UCSD-AML1 (cell line): ENCODE measurements around the gene DNHD1.

Experiments
- DNase-seq: peaks from one replicate; lab custom pipeline; 2025; ENCODE audit not compliant: unreplicated experiment; lab: John Stamatoyannopoulos, UW

The DNHD1 gene

DNA sequence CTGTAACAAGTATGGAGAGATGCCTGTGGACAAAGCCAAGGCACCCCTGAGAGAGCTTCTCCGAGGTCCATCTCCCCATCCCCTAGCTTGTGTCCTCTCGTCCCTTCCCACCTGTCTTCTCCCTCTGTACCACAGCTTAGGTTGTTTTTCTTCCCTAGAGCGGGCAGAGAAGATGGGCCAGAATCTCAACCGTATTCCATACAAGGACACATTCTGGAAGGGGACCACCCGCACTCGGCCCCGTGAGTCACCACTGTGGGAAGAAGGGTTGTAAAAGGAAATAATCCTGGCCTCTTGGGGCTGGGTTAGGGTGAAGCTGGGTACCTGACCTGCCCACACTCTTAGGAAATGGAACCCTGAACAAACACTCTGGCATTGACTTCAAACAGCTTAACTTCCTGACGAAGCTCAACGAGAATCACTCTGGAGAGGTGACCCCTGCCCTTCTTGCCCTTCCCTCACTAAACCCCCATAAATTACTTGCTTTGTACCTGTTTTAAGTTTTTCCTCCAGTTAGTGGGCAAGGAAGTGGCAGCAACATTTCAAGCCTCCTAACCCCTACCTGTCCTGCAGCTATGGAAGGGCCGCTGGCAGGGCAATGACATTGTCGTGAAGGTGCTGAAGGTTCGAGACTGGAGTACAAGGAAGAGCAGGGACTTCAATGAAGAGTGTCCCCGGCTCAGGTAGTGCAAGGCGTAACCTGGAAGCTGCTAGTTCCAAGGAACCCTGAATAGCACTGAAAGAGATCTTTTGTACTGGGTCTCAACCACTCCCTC, 111.8 kb downstream of the DNHD1 start:
- no peak for DNase-seq

DNA sequence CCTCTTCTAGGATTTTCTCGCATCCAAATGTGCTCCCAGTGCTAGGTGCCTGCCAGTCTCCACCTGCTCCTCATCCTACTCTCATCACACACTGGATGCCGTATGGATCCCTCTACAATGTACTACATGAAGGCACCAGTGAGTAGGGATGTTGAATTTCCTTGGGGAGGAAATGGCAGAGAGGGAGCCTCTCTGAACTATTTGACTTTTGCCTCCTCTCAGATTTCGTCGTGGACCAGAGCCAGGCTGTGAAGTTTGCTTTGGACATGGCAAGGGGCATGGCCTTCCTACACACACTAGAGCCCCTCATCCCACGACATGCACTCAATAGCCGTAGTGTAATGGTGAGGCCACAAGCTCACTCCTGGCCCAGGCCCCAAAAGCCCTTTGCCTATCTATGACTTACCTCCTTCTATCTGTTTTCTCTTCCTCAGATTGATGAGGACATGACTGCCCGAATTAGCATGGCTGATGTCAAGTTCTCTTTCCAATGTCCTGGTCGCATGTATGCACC, 112.5 kb downstream of the DNHD1 start:
- DNase-seq = no peak

DNA sequence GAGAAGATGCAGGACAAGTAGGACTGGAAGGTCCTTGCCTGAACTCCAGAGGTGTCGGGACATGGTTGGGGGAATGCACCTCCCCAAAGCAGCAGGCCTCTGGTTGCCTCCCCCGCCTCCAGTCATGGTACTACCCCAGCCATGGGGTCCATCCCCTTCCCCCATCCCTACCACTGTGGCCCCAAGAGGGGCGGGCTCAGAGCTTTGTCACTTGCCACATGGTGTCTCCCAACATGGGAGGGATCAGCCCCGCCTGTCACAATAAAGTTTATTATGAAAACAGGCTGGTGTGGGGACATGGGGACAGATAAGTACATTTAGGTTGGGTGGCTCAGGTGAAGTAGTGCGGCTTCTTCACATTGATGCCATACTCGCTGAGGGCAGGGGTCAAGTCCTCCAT, 113.5 kb downstream of the DNHD1 start:
- DNase-seq = no peak

DNA sequence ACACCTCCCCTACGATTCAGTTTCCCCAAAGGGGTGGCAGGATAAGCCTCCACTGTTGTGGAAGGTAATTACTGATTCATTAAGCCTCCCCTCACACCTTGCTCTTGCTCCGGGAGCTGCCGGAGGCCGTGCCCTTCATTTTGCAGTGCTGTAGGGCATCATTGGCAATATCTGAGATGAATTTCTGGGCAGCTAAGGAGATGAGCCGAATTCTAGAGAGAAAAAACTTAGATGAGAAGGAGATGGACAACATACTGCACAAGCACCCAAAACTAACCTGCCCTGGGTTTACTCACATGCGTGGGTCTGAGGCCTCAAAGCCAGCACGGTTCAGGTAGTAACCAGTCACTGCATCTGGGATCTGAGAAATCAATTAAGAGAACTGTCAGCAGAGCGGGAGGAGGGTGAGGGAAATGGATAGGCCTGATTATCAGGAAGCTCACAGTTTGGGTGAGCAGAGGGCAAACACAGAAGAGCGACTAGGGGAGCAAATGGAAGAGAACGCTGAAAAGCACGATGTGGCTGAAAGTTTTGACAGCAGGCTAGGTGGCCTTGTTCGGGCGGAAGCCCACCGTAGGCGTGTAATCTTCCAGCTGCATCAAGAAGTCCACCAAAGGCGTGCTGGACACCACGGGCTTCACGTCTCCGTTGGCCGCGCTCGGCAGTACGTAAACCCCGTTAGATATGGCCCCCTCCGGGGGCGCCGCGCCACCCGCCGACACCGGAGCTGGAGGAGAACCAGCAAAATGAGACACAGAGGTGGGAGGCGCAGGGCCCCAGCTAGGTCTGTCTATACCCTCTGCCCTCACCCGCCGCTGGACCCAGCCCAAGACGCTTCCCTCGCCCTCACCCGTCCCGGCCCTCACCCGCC, 114.2 kb downstream of the DNHD1 start:
- no peak for DNase-seq

DNA sequence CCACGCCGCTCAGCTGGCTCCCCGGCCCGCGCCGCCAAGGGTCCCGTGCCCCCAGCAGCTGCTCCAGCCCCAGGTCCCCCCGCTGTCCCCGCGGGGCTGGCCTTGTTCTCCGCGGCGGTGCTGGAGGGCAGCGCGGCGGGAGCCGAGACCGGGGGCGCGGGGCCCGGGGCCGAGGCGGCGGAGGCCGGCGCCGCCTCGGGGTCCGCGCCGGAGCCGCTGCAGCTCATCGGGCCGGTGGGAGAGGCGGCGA, 114.8 kb downstream of the DNHD1 start:
- no peak for DNase-seq

DNA sequence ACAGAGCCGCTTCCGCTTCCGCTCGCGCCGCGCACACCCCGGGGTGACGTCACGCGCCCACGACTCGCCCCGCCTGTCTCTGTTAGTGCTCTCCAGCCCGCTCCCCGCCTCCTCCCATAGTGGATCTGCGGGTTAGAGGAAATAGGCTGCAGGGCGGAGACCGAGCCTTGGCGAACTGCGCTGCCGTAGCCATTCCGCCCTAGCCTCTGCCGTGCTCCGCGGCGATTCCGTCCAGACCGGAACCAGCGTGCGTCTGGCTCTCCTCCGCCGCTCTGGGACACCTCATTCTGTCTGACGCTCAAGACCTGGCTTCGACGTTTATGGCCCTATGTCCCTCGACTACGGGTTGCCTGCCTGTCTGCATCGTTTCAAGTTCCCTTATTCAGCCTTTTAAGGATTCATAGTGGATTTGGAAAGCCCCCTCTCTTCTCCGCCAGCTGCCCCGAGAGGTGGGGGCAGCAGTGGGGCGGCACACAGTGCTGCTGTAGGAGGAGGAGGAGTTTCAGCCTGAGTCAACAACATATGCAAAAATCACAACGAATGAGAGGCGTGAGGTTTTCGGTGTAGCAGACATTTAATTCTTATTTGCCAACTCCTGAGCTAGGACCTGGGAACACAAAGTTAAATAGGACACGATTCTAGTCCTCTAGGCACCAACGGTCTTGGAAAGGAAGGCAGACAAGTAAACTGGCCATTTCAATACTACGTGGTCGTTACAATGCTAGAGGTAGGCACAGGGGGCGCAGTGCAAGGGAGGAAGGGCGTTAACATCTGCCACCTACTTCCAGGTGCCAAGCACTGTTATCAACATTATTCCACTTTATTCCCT, 115.3 kb downstream of the DNHD1 start, which contains the start of gene TAF10:
TSS of gene TAF10 (minus strand) at position 4 of the 829 bp plus-strand sequence. CDS start 27 bp downstream, outside the sequence.
- DNase-seq = peak; percentile 97

DNA sequence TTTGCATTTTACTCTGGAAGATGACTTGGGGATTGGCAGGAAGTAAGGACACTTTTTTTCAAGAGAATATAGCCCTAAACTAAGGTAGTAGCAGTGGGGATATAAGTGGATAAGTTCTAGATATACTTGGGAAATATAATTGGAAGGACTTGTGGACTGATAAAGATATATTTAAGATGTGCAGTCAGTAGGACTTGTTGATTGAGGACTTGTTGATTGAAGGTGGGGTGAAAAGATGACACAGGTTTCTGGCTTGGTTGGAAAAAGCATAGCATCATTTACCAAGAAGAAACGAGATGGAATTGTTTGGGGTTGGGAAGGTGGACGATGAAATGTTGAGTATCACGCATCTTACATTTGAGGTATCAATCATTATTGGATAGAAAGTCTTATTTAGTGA, 116.4 kb downstream of the DNHD1 start:
- DNase-seq = no peak

DNA sequence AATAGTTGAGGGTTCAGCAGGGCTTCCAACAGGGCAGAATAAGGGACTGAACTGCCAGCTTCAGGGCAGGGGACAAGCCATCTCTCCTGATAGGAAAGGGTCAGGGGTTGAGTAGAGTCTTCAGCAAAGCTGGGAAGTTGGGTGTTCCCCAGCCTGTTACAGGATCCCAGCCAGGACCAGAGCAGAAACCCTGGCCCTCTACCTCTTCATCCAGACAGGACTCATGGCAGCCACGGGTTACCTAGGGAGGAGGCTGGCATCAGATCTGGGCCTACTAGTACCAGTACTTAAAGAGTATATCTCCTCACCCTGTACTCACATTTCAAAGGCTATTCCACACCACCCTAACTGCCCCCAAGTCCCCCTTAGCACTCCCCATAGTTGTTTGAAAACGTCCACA, 117.4 kb downstream of the DNHD1 start:
- no peak for DNase-seq

DNA sequence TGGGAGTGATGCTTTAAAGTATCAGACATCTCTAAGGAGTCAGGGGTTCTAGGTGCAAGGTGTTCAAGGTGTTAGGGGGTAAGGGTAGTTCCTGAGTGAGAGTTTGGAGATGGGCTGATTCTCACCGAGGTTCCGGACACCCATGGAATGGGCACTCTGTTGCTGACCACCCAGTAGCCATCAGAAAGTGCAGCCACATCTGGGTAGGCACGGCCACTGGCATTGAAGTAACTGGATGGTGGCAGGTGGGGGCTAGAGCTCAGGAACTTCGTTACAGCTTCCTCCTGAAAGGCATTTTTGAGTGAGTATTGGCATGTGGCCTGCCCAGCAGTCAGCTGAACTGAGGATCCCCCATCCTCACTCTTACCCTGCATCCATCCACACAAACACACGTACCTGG, 118.0 kb downstream of the DNHD1 start:
- DNase-seq = no peak

DNA sequence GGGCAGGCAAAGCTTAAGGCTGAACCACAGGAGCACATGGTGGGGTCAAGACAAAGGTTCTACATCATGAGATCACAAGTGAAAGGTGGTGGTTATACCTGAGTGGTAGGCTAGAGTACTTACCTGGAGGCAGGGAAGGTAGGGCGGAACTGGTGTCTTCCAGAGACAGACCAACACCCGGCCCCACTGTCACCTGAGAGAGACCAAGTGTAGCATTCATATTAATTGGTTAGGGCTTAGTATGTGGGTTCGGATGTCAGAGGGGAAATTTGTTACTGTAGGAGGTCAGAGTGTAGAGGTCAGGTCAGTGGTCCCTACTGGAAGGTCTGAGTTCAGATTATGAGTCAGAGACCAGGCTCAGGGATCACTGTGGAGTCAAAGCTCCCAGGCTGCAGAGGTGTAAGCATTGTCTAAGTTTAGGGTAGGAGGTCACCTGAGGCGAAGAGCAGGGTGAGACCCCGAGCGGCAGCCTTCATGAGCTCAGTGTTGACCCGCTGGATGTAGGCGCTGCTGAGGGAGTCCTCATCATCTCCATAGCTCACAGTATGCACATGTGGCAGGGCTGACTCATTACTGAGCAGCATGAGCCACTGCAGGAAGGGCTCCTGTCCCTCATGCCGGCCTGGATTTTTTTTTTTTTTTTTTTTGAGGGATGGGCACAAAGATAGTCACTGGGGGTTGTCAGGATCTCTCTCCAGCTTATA, 119.0 kb downstream of the DNHD1 start:
- DNase-seq = no peak

DNA sequence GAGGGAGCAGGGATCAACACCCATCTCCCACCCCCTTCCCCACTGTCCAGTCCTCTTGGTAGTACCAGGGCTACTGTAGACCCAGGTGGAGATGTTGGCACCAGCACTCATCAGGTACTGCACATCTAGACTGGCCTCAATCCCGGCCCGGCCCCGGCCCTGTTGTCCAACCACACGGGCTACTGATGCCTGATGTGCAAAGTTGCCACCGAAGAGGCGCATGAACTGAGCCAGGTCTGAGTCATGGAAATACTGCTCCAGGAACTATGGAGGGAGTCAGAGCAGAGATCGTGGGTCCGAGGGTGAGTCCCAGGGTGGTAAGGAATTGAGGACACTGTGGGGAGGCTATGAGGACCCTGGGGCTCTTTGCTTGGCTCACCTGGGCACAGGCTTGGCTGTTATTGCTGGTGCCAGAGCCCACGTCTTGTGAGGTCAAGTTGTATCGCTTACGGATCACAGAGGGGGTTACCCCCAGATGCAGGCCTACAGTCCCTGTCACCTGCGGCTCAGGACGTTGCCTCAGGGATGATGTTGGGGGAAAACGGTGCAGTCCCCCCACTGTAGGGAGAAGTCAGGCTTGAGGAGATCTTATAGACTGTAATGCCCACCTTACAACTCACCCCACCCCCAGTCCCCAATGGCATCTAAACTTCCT, 119.6 kb downstream of the DNHD1 start:
- DNase-seq = no peak

DNA sequence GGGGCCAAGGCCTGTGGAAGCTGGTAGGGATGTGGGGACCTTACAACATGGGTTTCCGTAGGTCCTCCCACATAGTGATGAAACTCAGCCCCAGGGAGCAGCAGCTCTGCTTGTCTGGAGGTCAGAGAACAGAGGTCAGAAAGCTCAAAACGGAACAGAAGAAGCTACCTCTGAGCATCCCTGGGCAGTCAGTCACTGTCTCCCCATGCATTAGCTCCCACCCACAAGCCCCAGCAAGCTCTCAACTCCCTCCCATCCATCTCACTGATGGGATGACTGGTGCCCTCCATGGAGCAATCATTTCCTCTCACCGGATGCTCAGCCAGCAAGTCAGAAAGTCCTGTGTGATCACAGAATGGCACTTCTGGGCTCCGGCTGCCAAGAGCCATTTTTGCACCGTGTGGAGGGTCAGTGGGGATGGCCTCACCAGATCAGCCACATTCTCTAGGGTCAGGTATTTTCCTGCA, 120.3 kb downstream of the DNHD1 start:
- peak; percentile 21 for DNase-seq

DNA sequence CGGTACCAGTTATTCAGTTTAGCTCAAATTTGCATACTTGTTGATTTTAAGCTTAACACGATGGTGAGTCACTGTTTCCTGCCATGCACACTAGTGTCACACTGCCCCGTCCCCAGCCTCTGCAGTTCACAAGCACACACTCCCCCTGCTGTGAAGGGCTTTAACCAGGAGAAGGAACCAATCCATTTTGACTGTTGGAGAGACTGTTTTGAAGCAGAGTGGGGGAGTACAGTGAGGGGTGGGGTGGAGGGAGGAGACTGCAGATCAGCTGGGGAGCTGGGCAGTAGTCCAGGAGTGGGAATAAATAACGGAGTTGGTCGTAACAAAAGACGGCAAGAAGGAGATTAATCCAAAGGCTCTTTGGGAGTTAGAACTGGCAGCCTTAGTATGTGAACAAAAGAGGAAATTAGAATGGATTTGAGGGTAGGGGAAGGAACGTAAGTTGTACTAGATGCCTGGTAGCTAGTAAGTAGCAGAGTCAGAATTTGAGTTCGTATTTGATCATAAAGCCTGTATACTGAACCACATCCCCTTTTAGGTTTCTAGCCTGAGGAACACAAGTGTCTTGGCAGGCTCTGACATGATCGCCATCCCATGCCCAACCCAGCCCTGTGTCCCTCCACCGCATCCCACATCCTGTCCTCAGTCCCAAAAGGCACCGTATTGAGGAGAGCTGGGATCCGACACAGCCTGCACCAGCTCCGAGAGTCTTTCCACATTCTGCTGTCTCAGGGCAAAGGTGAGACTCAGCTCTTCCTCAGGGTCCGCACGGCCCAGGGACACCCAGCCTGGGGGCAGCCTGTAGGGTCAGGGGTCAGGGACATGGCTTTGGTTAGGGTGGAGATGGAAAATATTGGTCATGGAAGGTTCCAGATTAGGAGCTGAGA, 121.3 kb downstream of the DNHD1 start:
- DNase-seq = peak; percentile 62

DNA sequence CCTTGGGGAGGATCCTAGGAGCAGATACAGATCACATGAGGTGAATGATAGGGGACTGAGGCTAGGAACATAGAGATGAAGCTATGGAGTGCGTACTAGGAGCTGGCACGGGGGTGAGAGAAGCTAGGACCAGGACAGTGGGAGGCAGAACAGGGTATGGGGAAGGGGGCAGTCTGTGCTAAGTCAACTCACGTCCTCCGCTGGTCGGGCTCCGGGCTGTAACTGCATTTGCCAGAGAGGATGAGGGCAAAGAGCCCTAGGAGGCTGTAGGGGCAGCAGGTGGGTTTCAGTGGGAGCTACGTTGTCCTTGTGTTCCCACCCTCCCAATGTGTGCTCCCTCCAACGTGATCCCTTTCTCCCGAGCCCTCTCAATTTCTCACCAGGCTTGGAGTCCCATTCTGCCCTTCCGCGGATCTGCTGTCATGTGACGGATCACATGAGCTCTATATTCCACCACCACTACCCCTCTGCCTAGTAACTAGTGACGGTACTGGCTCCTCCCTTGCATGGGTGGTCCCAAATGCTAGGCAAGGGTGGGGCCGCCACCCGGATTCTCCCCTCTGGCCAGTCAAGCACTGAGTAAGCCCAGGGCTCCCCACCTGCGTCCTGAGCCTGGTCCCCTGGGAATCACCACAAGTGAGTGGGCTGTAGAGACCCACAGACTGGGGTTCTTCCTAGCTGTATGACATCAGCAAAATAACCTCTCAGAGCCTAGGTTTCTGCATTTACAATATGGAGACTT, 122.1 kb downstream of the DNHD1 start, which contains the start of gene TPP1:
TSS of gene TPP1 (minus strand) at position 419 of the 742 bp plus-strand sequence. CDS start at position 397, 22 bp downstream.
- peak; percentile 86 for DNase-seq

DNA sequence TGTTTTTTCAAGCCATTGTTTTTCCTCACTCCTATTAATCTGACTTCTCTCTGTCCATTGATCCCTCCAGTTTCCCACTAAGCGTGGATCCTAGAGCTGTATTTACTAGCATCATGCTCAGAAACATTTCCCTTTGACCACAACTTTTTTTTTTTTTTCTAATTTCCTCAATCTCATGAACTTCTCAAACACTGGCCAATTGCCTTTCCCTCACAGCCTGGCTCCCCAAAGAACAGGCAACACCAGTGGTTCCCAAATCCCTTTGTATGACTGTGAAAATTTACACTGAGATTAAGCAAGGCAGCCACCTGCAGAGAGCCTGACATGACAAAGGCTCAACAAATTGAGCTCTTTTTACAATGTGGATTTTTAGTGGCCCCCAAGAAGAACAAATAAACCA, 123.6 kb downstream of the DNHD1 start:
- no peak for DNase-seq
